ENCODE results near the gene MGST3.

DNA sequence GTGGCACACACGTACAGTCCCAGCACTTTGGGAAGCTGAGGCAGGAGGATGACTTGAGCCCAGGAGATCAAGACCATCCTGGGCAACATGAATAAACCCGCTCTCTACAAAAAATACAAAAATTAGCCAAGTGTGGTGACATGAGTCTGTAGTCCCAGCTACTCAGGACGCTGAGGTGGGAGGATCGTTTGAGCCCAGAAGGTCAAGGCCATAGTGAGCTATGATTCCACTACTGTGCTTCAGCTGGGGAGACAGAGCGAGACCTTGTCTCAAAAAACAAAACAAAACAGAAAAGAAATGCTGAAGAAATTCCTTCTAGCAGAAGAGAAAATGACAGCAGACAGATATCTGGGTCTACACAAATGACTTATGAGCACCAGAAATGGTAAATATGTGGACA is 57.0 kb downstream of the MGST3 start:
- TF ChIP-seq CTCF (IDR thresholded peaks at IDR 0.05) (no peak), POLR2A (IDR thresholded peaks at IDR 0.05; ENCODE audit: low read depth) (no peak), POLR2AphosphoS5 (IDR thresholded peaks at IDR 0.05) (no peak)
